K562 (cell line): Measurements from ENCODE around the gene SLC39A7. TPM values are rescaled to one million over a fixed set of nuclear protein-coding genes. Genes with fewer than 3 reads are reported as not detected.

Experiments
- CTCFL ChIP-seq: IDR thresholded peaks from 2 replicates; pipeline ENCODE4 v1.6.1; 2011; ENCODE audit warnings: borderline replicate concordance, low read depth, mild to moderate bottlenecking, moderate library complexity, low read length; ENCODE audit not compliant: insufficient read depth, poor library complexity, severe bottlenecking
- CXXC5 ChIP-seq: fragments of 250-450 bp; sonication (Bioruptor Pico); IDR thresholded peaks from 2 replicates; pipeline ENCODE4 v1.8.0; 2022; ENCODE audit warnings: inconsistent platforms, mild to moderate bottlenecking, moderate library complexity
- DPF2 ChIP-seq: fragments of 450-650 bp; IDR thresholded peaks from 2 replicates; pipeline ENCODE4 v1.6.1; 2016
- HCFC1 ChIP-seq: IDR thresholded peaks from 2 replicates; pipeline ENCODE4 v1.6.1; 2012; ENCODE audit warnings: low read depth, low read length, improper control_type of control experiment
- HDAC2 ChIP-seq: fragments of 450-650 bp; IDR thresholded peaks from 2 replicates; pipeline ENCODE4 v1.6.1; 2016; ENCODE audit warnings: mild to moderate bottlenecking
- MAX ChIP-seq: sonication (generic); formaldehyde crosslinking; IDR thresholded peaks from 2 replicates; pipeline ENCODE4 v1.9.0; 2022; ENCODE audit warnings: mild to moderate bottlenecking, missing genetic modification reagents
- MBD2 ChIP-seq: sonication (generic); IDR thresholded peaks from 2 replicates; pipeline ENCODE4 v1.6.1; 2016; ENCODE audit warnings: low read depth, borderline replicate concordance
- MCM5 ChIP-seq: fragments of 450-650 bp; IDR thresholded peaks from 2 replicates; pipeline ENCODE4 v1.6.1; 2016; ENCODE audit warnings: low read depth
- MNT ChIP-seq, 2 experiments: fragments of 450-650 bp; conservative IDR thresholded peaks; 2 replicates each; pipeline ENCODE4 v1.6.1; 2017; ENCODE audit warnings: mild to moderate bottlenecking in 2 of 2, moderate library complexity in 2 of 2
- MYC ChIP-seq, 2 experiments: fragments of 250-450 bp in 1 of 2; sonication (Bioruptor Pico) in 1 of 2; IDR thresholded peaks; 2 replicates each; pipeline versions ENCODE4 v1.5.1 to v1.6.1; 2012 to 2021; ENCODE audit warnings: low read depth in 2 of 2, borderline replicate concordance in 1 of 2, improper control_type of control experiment in 1 of 2, low read length in 1 of 2, mild to moderate bottlenecking in 1 of 2, moderate library complexity in 1 of 2
- NFIC ChIP-seq: fragments of 450-650 bp; IDR thresholded peaks from 2 replicates; pipeline ENCODE4 v1.6.1; 2017; ENCODE audit warnings: mild to moderate bottlenecking, inconsistent platforms
- POLR2G ChIP-seq: fragments of 200-400 bp; formaldehyde crosslinking; IDR thresholded peaks from 2 replicates; pipeline ENCODE4 v1.6.1; 2017; ENCODE audit warnings: low read depth, mild to moderate bottlenecking, antibody characterized with exemption, low read length, moderate library complexity
- RCOR1 ChIP-seq, 2 experiments: IDR thresholded peaks; 2 replicates each; pipeline ENCODE4 v1.6.1; 2012; ENCODE audit warnings: low read depth in 2 of 2, low read length in 2 of 2, borderline replicate concordance in 1 of 2, improper control_type of control experiment in 1 of 2
- RNF2 ChIP-seq: sonication (generic); IDR thresholded peaks from 2 replicates; pipeline ENCODE4 v1.6.1; 2016
- SPI1 ChIP-seq: IDR thresholded peaks from 2 replicates; pipeline ENCODE4 v1.6.1; 2011; ENCODE audit warnings: low read depth, low read length, control low read depth, borderline replicate concordance
- STAG1 ChIP-seq: sonication (generic); formaldehyde crosslinking; IDR thresholded peaks from 2 replicates; pipeline ENCODE4 v1.5.0; 2020; ENCODE audit warnings: missing genetic modification reagents, borderline replicate concordance
- TFE3 ChIP-seq: fragments of 450-650 bp; formaldehyde crosslinking; IDR thresholded peaks from 2 replicates; pipeline ENCODE4 v1.4.0; 2020; ENCODE audit warnings: mild to moderate bottlenecking, mixed read lengths
- ZNF175 ChIP-seq: fragments of 200-800 bp; sonication (Bioruptor generic); IDR thresholded peaks from 2 replicates; pipeline ENCODE4 v1.6.1; 2016; ENCODE audit warnings: low read depth, mild to moderate bottlenecking, missing genetic modification characterization, missing compliant biosample characterization
- ZNF263 ChIP-seq: sonication (generic); formaldehyde crosslinking; IDR thresholded peaks from 2 replicates; pipeline ENCODE4 v1.8.0; 2022; ENCODE audit warnings: mild to moderate bottlenecking, missing genetic modification reagents, borderline replicate concordance
- ZNF583 ChIP-seq: fragments of 250-450 bp; sonication (Bioruptor Pico); IDR thresholded peaks from 2 replicates; pipeline ENCODE4 v1.4.0; 2020
- ZSCAN29 ChIP-seq: fragments of 450-650 bp; IDR thresholded peaks from 2 replicates; pipeline ENCODE4 v1.6.1; 2017
- polyA plus RNA-seq, 8 experiments: library from polyadenylated mRNA; depleted of rRNA in 4 of 8; stranded (reverse) in 5 of 8; unstranded in 3 of 8; fragments of >200 nt; fragmentation: Nextera tagmentation in 2 of 8; fragmentation: Illumina TruSeq in 1 of 8; extraction: Ambion mirVana in 2 of 8; extraction: Trizol in 1 of 8; gene quantifications; 2 replicates each; pipeline versions ENCODE4 v1.2.1 to v1.2.3, GENCODE V29; 2011 to 2014; ENCODE audit warnings: inconsistent platforms in 1 of 8, missing spikeins in 1 of 8
- total RNA-seq, 7 experiments: library from RNA; depleted of rRNA in 6 of 7; stranded (reverse); fragments of >200 nt in 6 of 7; fragmentation: Illumina TruSeq in 2 of 7; extraction: Trizol in 2 of 7; gene quantifications; 2 replicates each; pipeline versions ENCODE4 v1.2.1 to v1.2.3, GENCODE V29; 2011 to 2021; ENCODE audit warnings: low replicate concordance in 1 of 7

Gene SLC39A7
- total and polyA plus RNA-seq, 9 of the 15 experiments (the other 6 are each of a cell fraction or from before 2014, with no cell fraction given) = 21.7 to 169 (median 121) TPM

GRCh38 chr6:33161354-33162331 lies 39.0 kb upstream of the SLC39A7 start (continued):
- peak; percentile 77 for TF ChIP-seq TFE3
- TF ChIP-seq HCFC1 = peak; percentile 20; the same call in 1 of the 2 replicates
- 0 out of 2 replicates have a peak, but pooled peaks have one; percentile 26 for TF ChIP-seq ZNF175
- TF ChIP-seq CTCFL = peak; percentile 54
- no peak for TF ChIP-seq DPF2
- TF ChIP-seq MBD2 = peak; percentile 14; the same call in 1 of the 2 replicates
- peak; percentile 34; the same call in 1 of the 2 replicates for TF ChIP-seq STAG1
- no peak for TF ChIP-seq SPI1
- TF ChIP-seq NFIC = peak; percentile 47
- peak; percentile 64 for TF ChIP-seq CXXC5 (CRISPR knock-in tag)
- TF ChIP-seq ZSCAN29 = peak; percentile 64; the same call in 1 of the 2 replicates
- TF ChIP-seq RNF2 = no peak
- TF ChIP-seq MYC (IDR thresholded peaks at IDR 0.05; ENCODE audit: low read depth, low read length) = peak; percentile 70
- TF ChIP-seq MYC (CRISPR knock-in tag; IDR thresholded peaks at IDR 0.05; ENCODE audit: borderline replicate concordance, low read depth) = no peak
- TF ChIP-seq RCOR1 (IDR thresholded peaks at IDR 0.05; ENCODE audit: borderline replicate concordance in 1 of 2, low read depth in 2 of 2, low read length in 2 of 2) = peak in 1 of 2 experiments; percentile 52; a peak in 2 of 4 replicates
- peak; percentile 69 for TF ChIP-seq POLR2G
- TF ChIP-seq HDAC2 = 0 out of 2 replicates have a peak, but pooled peaks have one; percentile 31
- peak in 1 of 2 experiments; percentile 62; a peak in 3 of 4 replicates for TF ChIP-seq MNT (conservative IDR thresholded peaks at IDR 0.05)
- TF ChIP-seq MCM5 = no peak
- 0 out of 2 replicates have a peak, but pooled peaks have one; percentile 39 for TF ChIP-seq ZNF583 (CRISPR knock-in tag)
- 0 out of 2 replicates have a peak, but pooled peaks have one; percentile 11 for TF ChIP-seq MAX (CRISPR knock-in tag)
- 0 out of 2 replicates have a peak, but pooled peaks have one; percentile 14 for TF ChIP-seq ZNF263 (CRISPR knock-in tag)
